NOMO-1 treated with DMSO at 0.1 percent for 48 hours (cell line): ENCODE results near the gene KRTAP13-4.
A peak's percentile ranks its signal among the peaks of the same experiment; 100 is the strongest.

Source experiments
- DNase-seq: peaks from one replicate; lab custom pipeline; 2025; ENCODE audit not compliant: unreplicated experiment; lab: John Stamatoyannopoulos, UW

Gene KRTAP13-4

GRCh38 chr21:30430170-30430655, at the start of gene KRTAP13-4:
KRTAP13-4 (plus strand) TSS chr21:30430220; CDS start chr21:30430276, 56 bp downstream.
- DNase-seq, result no peak

GRCh38 chr21:30382201-30382600, 47.8 kb upstream of the KRTAP13-4 start:
- DNase-seq, result no peak

GRCh38 chr21:30391492-30392025, 38.5 kb upstream of the KRTAP13-4 start:
- no peak for DNase-seq

- no peak for DNase-seq
These were observed 34.3 kb upstream of the KRTAP13-4 start, which contains the start of gene KRTAP13-1 for GRCh38 chr21:30395731-30396130. KRTAP13-1 (plus strand) TSS chr21:30396031; CDS start chr21:30396087, 56 bp downstream.

- DNase-seq, result peak; percentile 10
These were observed 21.1 kb upstream of the KRTAP13-4 start for GRCh38 chr21:30408782-30409494.

- no peak for DNase-seq
These were observed 14.0 kb upstream of the KRTAP13-4 start for GRCh38 chr21:30415993-30416392.

GRCh38 chr21:30425826-30426225, 4.2 kb upstream of the KRTAP13-4 start, which contains the start of gene KRTAP13-3:
KRTAP13-3 (minus strand) TSS chr21:30425926; CDS start chr21:30425912, 14 bp downstream.
- no peak for DNase-seq

- no peak for DNase-seq
These were observed 3.3 kb upstream of the KRTAP13-4 start for GRCh38 chr21:30426731-30427130.

GRCh38 chr21:30434033-30434631, 4.1 kb downstream of the KRTAP13-4 start:
- peak; percentile 26 for DNase-seq

GRCh38 chr21:30437010-30437565, 7.1 kb downstream of the KRTAP13-4 start:
- peak; percentile 39 for DNase-seq

GRCh38 chr21:30439975-30440374, 10.0 kb downstream of the KRTAP13-4 start, which contains the start of gene KRTAP15-1:
KRTAP15-1 (plus strand) TSS chr21:30440275; CDS start chr21:30440328, 53 bp downstream.
- no peak for DNase-seq

GRCh38 chr21:30443226-30443625, 13.2 kb downstream of the KRTAP13-4 start:
- DNase-seq, result no peak

GRCh38 chr21:30444204-30444603, 14.2 kb downstream of the KRTAP13-4 start:
- no peak for DNase-seq

- DNase-seq, result no peak
These were observed 17.0 kb downstream of the KRTAP13-4 start for GRCh38 chr21:30447056-30447455.

- DNase-seq, result no peak
These were observed 18.5 kb downstream of the KRTAP13-4 start for GRCh38 chr21:30448514-30448913.

GRCh38 chr21:30463713-30464112, 33.7 kb downstream of the KRTAP13-4 start:
- DNase-seq, result no peak

- DNase-seq, result no peak
These were observed 39.1 kb downstream of the KRTAP13-4 start for GRCh38 chr21:30468900-30469714.

GRCh38 chr21:30478004-30478403, 48.0 kb downstream of the KRTAP13-4 start:
- no peak for DNase-seq

- no peak for DNase-seq
These were observed 49.2 kb downstream of the KRTAP13-4 start for GRCh38 chr21:30479259-30479658.

- DNase-seq, result no peak
These were observed 50.1 kb downstream of the KRTAP13-4 start, which contains the start of gene KRTAP19-1 for GRCh38 chr21:30480145-30480544. KRTAP19-1 (minus strand) TSS chr21:30480367; CDS start chr21:30480317, 50 bp downstream.
